Measurements from ENCODE around the gene FARS2. TPM values are rescaled to one million over a fixed set of nuclear protein-coding genes. Genes with fewer than 3 reads are reported as not detected.
"Not testable (repeated sequence)": the region's sequence is repeated elsewhere in the genome, so short reads cannot be mapped to it uniquely, and the experiment has no call there.

FARS2 gene
- total and polyA plus RNA-seq, 2 experiments from 2014 or later, result 9.9 to 15.4 TPM

- DNase-seq (ENCODE audit: low spot score), result no peak
- Histone ChIP-seq H3K36me3 (replicated peaks; ENCODE audit: insufficient read depth, low read depth) (no peaks in the 10 kb centered on the region), H3K4me3 (no peak overlapping the region), H3K9me2 (replicated peaks; ENCODE audit: insufficient read depth) (no peaks in the 10 kb centered on the region), H3K27ac (no peak overlapping the region), H3K79me2 (no peaks in the 10 kb centered on the region), H3K9me3 (ENCODE audit: low read depth) (no peaks in the 10 kb centered on the region), H4K20me1 (ENCODE audit: insufficient read depth, poor library complexity, severe bottlenecking) (no peaks in the 10 kb centered on the region), H3K27me3 (no peaks in the 10 kb centered on the region), H3K4me1 (ENCODE audit: insufficient read depth) (no peaks in the 10 kb centered on the region), H3K4me2 (no peak overlapping the region), H2AFZ (no peak overlapping the region)
- TF ChIP-seq EZH2 (IDR thresholded peaks at IDR 0.05; ENCODE audit: borderline replicate concordance) (no peak), CTCF (IDR thresholded peaks at IDR 0.05; ENCODE audit: poor library complexity) (no peak), EZH2phosphoT487 (IDR thresholded peaks at IDR 0.05; ENCODE audit: low read depth, severe bottlenecking, unreplicated experiment) (no peak)
Measured at GRCh38 chr6:5697508-5697907, 436.2 kb downstream of the FARS2 start.

DNA sequence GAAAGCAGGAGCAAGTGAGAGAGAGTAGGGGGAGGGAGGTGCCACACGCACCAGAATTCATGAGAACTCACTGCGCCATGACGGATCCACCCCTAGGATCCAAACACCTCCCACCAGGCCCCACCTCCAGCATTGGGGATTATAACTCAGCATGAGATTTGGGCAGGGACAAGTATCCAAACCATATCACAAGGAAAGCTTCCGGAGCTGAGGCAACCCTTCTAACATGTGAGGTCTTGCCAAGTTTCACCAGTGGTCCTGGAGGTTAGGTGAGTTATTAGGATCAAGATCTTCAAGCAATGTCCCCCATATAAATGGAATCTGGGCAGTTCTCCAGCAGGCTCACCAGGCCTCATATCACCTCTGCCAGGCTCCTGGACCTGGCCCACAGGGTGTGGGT is 437.0 kb downstream of the FARS2 start:
- WGBS (ENCODE audit: low lambda C conversion rate, missing lambda C conversion rate), result 100% methylated on average over 4 of the region's 4 CpGs

DNA sequence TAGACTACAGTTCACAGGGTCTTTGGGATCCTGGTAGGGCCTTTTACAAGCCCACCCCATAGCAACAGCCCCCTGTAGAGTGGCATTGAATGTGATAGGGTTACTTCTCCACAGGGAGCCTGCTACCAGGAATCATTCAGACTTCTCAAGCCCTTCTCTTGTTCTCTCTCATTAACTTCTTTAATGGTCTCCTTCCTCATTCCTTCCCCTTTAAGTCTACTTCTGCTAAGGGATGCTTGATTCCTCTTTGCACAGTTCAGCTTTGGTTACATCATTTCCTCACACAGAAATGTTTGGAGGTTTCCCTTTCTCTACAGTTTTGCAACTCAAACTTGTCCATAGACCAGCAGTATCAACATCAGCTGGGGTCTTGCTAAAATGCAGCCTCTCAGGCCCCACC is 437.8 kb downstream of the FARS2 start:
- not testable (repeated sequence) for H3K27ac ChIP-seq; H3K79me2 ChIP-seq; H3K9me3 ChIP-seq (ENCODE audit: low read depth); H3K4me1 ChIP-seq (ENCODE audit: insufficient read depth); H3K27me3 ChIP-seq; DNase-seq (ENCODE audit: low spot score); H2AFZ ChIP-seq; H3K36me3 ChIP-seq (replicated peaks; ENCODE audit: insufficient read depth, low read depth); H4K20me1 ChIP-seq (ENCODE audit: insufficient read depth, poor library complexity, severe bottlenecking); H3K4me2 ChIP-seq; H3K9me2 ChIP-seq (replicated peaks; ENCODE audit: insufficient read depth); H3K4me3 ChIP-seq

More for the DNA sequence above, 437.0 kb downstream of the FARS2 start:
- H4K20me1 ChIP-seq (ENCODE audit: insufficient read depth, poor library complexity, severe bottlenecking), result no peaks in the 10 kb centered on the region
- DNase-seq (ENCODE audit: low spot score), result no peak
- TF ChIP-seq EZH2phosphoT487 (IDR thresholded peaks at IDR 0.05; ENCODE audit: low read depth, severe bottlenecking, unreplicated experiment) (no peak), CTCF (IDR thresholded peaks at IDR 0.05; ENCODE audit: poor library complexity) (no peak), EZH2 (IDR thresholded peaks at IDR 0.05; ENCODE audit: borderline replicate concordance) (no peak)
- no peaks in the 10 kb centered on the region for H3K9me3 ChIP-seq (ENCODE audit: low read depth)
- no peaks in the 10 kb centered on the region for H3K36me3 ChIP-seq (replicated peaks; ENCODE audit: insufficient read depth, low read depth)
- no peak overlapping the region for H3K27ac ChIP-seq
- H3K4me2 ChIP-seq, result no peak overlapping the region
- no peaks in the 10 kb centered on the region for H3K27me3 ChIP-seq
- no peaks in the 10 kb centered on the region for H3K79me2 ChIP-seq
- H3K4me3 ChIP-seq, result no peak overlapping the region
- H2AFZ ChIP-seq, result no peak overlapping the region
- no peaks in the 10 kb centered on the region for H3K4me1 ChIP-seq (ENCODE audit: insufficient read depth)
- H3K9me2 ChIP-seq (replicated peaks; ENCODE audit: insufficient read depth), result no peaks in the 10 kb centered on the region

DNA sequence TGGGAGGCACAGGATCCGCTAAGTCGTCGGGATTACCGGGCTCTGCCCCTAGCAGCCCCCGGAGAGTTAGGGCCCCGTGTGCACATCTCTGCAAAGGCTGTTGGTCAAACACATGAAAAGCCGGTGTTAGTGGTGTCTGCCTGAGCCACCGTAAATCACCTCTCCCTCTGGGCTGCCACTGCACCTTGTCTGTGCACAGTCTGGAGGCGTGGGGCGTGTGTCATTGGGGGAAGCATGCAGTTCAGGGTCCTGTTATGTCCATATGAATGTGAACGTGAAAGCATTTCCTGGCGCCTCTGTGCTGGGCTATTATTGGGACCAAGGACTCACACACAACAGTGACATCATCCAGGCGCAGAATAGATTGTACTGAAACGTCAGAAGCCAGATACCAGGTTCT is 439.9 kb downstream of the FARS2 start:
- 81% methylated on average over 14 of the region's 14 CpGs for WGBS (ENCODE audit: low lambda C conversion rate, missing lambda C conversion rate)
- no peaks in the 10 kb centered on the region for H3K9me3 ChIP-seq (ENCODE audit: low read depth)
- no peaks in the 10 kb centered on the region for H4K20me1 ChIP-seq (ENCODE audit: insufficient read depth, poor library complexity, severe bottlenecking)
- H3K4me3 ChIP-seq, result no peak overlapping the region
- H3K4me2 ChIP-seq, result no peak overlapping the region
- no peak overlapping the region for H2AFZ ChIP-seq
- H3K36me3 ChIP-seq (replicated peaks; ENCODE audit: insufficient read depth, low read depth), result no peaks in the 10 kb centered on the region
- H3K79me2 ChIP-seq, result no peaks in the 10 kb centered on the region
- H3K27ac ChIP-seq, result no peak overlapping the region
- no peaks in the 10 kb centered on the region for H3K27me3 ChIP-seq
- H3K9me2 ChIP-seq (replicated peaks; ENCODE audit: insufficient read depth), result no peaks in the 10 kb centered on the region
- TF ChIP-seq CTCF (IDR thresholded peaks at IDR 0.05; ENCODE audit: poor library complexity) (no peak), EZH2phosphoT487 (IDR thresholded peaks at IDR 0.05; ENCODE audit: low read depth, severe bottlenecking, unreplicated experiment) (no peak), EZH2 (IDR thresholded peaks at IDR 0.05; ENCODE audit: borderline replicate concordance) (no peak)
- DNase-seq (ENCODE audit: low spot score), result no peak
- no peaks in the 10 kb centered on the region for H3K4me1 ChIP-seq (ENCODE audit: insufficient read depth)

Measured in hepatocyte (in vitro differentiated cells).